ENCODE measurements around the gene MAD2L1. TPM values are rescaled to one million over a fixed set of nuclear protein-coding genes. Genes with fewer than 3 reads are reported as not detected.

The MAD2L1 gene
- total and polyA plus RNA-seq, 2 donors (not counting 3 experiments of a cell fraction or from before 2014, with no cell fraction given): 15.6 to 41.4 TPM

GRCh38 chr4:120109406-120109805 lies 42.8 kb upstream of the MAD2L1 start:
- H3K27ac ChIP-seq (ENCODE audit: insufficient read depth, low read depth, low read length): no peak overlapping the region
- H2AFZ ChIP-seq (ENCODE audit: low read depth, low read length): no peak overlapping the region
- intact Hi-C loops (cut with micrococcal nuclease) (no loop called here), dilution Hi-C loops (cut with MboI; ENCODE audit: extremely low pct_ligation_motif_present, low sequenced_read_pairs) (no loop called here)
- H3K4me1 ChIP-seq (ENCODE audit: control insufficient read depth, extremely low read depth, insufficient read depth, low read length): no peaks in the 10 kb centered on the region
- H3K9me1 ChIP-seq (replicated peaks; ENCODE audit: control insufficient read depth, extremely low read depth, insufficient read depth, low read length): no peaks in the 10 kb centered on the region
- no peaks in the 10 kb centered on the region for H4K20me1 ChIP-seq (replicated peaks; ENCODE audit: control insufficient read depth, extremely low read depth, insufficient read depth, low read length)
- H3K79me2 ChIP-seq (ENCODE audit: control insufficient read depth, insufficient read depth, low read length): no peaks in the 10 kb centered on the region
- no peak overlapping the region for H3K4me3 ChIP-seq (replicated peaks in 1 of 3; ENCODE audit: insufficient read depth in 1 of 3, low read depth in 1 of 3, low read length in 3 of 3)
- ChIA-PET POLR2A (no interaction called here), CTCF (no interaction called here)
- no peaks in the 10 kb centered on the region for H3K9me3 ChIP-seq (replicated peaks; ENCODE audit: control insufficient read depth, insufficient read depth, low read length)
- DNase-seq (ENCODE audit: low read depth, low spot score) (no peak), FAIRE-seq (no peak)
- no peaks in the 10 kb centered on the region for H3K27me3 ChIP-seq (ENCODE audit: control insufficient read depth in 2 of 2, insufficient read depth in 2 of 2, low read length in 2 of 2)
- TF ChIP-seq POLR2AphosphoS5 (IDR thresholded peaks at IDR 0.05; ENCODE audit: insufficient read depth, low read depth, low read length): no peak
- no peak for TF ChIP-seq POLR2A (IDR thresholded peaks at IDR 0.05; ENCODE audit: low read depth, low read length)
- no peak for TF ChIP-seq FOS (IDR thresholded peaks at IDR 0.05; ENCODE audit: borderline replicate concordance, insufficient read depth, low read length)
- TF ChIP-seq, protein P1, sequence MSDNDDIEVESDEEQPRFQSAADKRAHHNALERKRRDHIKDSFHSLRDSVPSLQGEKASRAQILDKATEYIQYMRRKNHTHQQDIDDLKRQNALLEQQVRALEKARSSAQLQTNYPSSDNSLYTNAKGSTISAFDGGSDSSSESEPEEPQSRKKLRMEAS (IDR thresholded peaks at IDR 0.05; ENCODE audit: insufficient read depth, insufficient read length): no peak
- TF ChIP-seq EZH2 (IDR thresholded peaks at IDR 0.05; ENCODE audit: borderline replicate concordance, low read depth, low read length, severe bottlenecking): no peak
- no peak for TF ChIP-seq JUN (IDR thresholded peaks at IDR 0.05; ENCODE audit: borderline replicate concordance, insufficient read depth, insufficient read length, low read depth)
- no peak for TF ChIP-seq GATA2 (IDR thresholded peaks at IDR 0.05; ENCODE audit: insufficient read depth, insufficient read length, low read depth, low read length)
- no peak for TF ChIP-seq CTCF (IDR thresholded peaks at IDR 0.05; ENCODE audit: extremely low read depth in 1 of 2, insufficient read depth in 1 of 2, low read depth in 1 of 2, low read length in 2 of 2)
- no peak for TF ChIP-seq MYC (IDR thresholded peaks at IDR 0.05; ENCODE audit: low read depth, low read length)
- no peak overlapping the region for H3K9ac ChIP-seq (replicated peaks; ENCODE audit: extremely low read depth, insufficient read depth, low read length)
- no peaks in the 10 kb centered on the region for H3K36me3 ChIP-seq (ENCODE audit: control insufficient read depth in 2 of 2, extremely low read depth in 1 of 2, insufficient read depth in 2 of 2, low read length in 2 of 2)
- H3K4me2 ChIP-seq (ENCODE audit: insufficient read depth, low read length): no peak overlapping the region
- BruUV-seq (replicated peaks): no TSS peak
